AG04450 (cell line): ENCODE measurements around the gene MSI2. TPM values are rescaled to one million over a fixed set of nuclear protein-coding genes. Genes with fewer than 3 reads are reported as not detected.

ENCODE experiments used
- CTCF ChIA-PET: fragments of 300-600, 350-600 bp; formaldehyde crosslinking; extraction: SDS; loops from one replicate; lab custom pipeline; 2022; ENCODE audit warnings: antibody characterized with exemption, inconsistent platforms; lab: Charles Lee
- POLR2A ChIA-PET: fragments of 350-600 bp; formaldehyde crosslinking; extraction: SDS; loops from one replicate; lab custom pipeline; 2021; ENCODE audit warnings: antibody characterized with exemption, inconsistent platforms; lab: Yijun Ruan, JAX
- DNase-seq: peaks from one replicate; pipeline ENCODE4 v3.0.0-alpha.2; 2011; ENCODE audit warnings: low read depth, low spot score
- H3K27ac ChIP-seq: one replicate; pipeline ENCODE4 v1.5.1; 2012; ENCODE audit warnings: low read depth, low read length, control low read depth
- H3K27me3 ChIP-seq: one replicate; pipeline ENCODE4 v1.6.0; 2012; ENCODE audit warnings: low read length; ENCODE audit not compliant: control insufficient read depth, insufficient read depth
- H3K4me3 ChIP-seq: 2 replicates; pipeline ENCODE4 v1.5.1; 2011; ENCODE audit warnings: mild to moderate bottlenecking, low read depth, low read length, control low read depth
- H3K9me3 ChIP-seq: 2 replicates; pipeline ENCODE4 v1.5.1; 2012; ENCODE audit warnings: low read length; ENCODE audit not compliant: control insufficient read depth, insufficient read depth
- polyA plus RNA-seq: library from polyadenylated mRNA; depleted of rRNA; stranded (reverse); fragments of >200 nt; gene quantifications from 2 replicates; pipeline ENCODE4 v1.2.3, GENCODE V29; 2011
- TF ChIP-seq, protein P1 (sequence below): IDR thresholded peaks from 2 replicates; pipeline ENCODE4 v1.5.1; 2011; ENCODE audit warnings: low read depth, low read length, control low read depth, inconsistent platforms

The MSI2 gene
- polyA plus RNA-seq, 1 experiment, result 26.2 TPM

DNA sequence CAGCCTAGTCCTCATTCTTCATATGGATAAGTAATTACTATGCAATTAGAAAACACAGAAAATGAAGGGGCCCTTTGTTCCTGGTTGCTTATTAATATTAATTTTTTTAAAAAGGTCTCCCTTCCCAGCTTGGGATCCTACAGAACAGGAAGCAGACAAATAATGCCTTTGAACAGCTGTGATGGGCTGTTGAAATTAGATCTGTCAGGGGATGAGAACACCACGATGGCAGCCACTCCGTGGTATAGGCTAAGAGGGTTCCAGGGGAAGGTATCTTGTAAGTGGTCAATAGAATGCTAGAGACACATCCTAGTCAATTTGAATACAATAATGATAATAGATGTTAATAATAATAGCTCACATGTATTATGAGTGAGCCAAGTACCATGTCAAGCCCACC is 405.7 kb downstream of the MSI2 start:
- H3K27ac ChIP-seq, result peak overlapping the region; percentile 90
- no peak for DNase-seq
- POLR2A ChIA-PET, result interaction anchor here (1.2 kb wide), 1 partner anchor 39 kb away, joined by 4 read pairs; no protein-coding TSS in a partner anchor
- H3K9me3 ChIP-seq, result no peaks in the 10 kb centered on the region
- H3K27me3 ChIP-seq, result no peaks in the 10 kb centered on the region
- CTCF ChIA-PET, result interaction anchor here (0.7 to 8.0 kb wide), 4 partner anchors 9 to 418 kb away, joined by 3 to 80 read pairs (median 45); no protein-coding TSS in a partner anchor
- TF ChIP-seq, protein P1, sequence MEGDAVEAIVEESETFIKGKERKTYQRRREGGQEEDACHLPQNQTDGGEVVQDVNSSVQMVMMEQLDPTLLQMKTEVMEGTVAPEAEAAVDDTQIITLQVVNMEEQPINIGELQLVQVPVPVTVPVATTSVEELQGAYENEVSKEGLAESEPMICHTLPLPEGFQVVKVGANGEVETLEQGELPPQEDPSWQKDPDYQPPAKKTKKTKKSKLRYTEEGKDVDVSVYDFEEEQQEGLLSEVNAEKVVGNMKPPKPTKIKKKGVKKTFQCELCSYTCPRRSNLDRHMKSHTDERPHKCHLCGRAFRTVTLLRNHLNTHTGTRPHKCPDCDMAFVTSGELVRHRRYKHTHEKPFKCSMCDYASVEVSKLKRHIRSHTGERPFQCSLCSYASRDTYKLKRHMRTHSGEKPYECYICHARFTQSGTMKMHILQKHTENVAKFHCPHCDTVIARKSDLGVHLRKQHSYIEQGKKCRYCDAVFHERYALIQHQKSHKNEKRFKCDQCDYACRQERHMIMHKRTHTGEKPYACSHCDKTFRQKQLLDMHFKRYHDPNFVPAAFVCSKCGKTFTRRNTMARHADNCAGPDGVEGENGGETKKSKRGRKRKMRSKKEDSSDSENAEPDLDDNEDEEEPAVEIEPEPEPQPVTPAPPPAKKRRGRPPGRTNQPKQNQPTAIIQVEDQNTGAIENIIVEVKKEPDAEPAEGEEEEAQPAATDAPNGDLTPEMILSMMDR, result no peak
- H3K4me3 ChIP-seq, result no peak overlapping the region

DNA sequence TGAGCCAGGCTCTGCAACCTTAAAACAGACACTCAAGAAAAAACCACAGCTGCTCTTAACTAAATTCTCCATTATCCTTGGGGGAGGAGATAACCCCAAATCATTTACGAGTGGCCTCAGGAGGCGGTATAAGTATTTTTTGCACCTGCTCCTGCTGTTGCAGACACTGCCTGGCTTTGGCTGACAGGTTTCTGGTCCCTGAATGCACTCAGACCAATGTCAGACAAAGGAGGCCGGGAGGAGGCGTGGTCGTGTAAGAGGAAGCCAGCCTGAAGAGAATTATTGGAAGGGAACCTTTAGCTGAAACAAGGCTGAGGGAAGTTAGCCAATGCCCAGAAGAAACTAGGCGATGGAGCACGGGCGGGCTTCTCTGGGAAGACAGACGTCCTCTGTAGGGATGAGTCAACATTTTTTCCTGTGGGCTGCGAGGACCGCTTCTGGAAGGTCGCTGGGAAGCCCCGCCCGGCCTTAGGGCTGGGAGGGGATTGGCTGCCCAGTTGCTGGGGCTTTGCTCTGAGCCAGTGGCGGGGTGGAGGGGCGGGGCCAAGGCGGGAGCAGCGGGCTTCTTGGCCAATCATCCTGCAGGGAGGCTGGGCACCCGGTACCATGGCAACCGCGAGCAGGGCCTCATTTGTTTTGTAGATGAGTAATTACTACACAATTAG is 406.5 kb downstream of the MSI2 start:
- TF ChIP-seq, protein P1, result no peak
- ChIA-PET POLR2A (interaction anchor here (0.6 to 1.2 kb wide), 2 partner anchors 40 to 383 kb away, joined by 4 read pairs; no protein-coding TSS in a partner anchor), CTCF (interaction anchor here (0.7 to 8.0 kb wide), 6 partner anchors 9 to 419 kb away, joined by 3 to 80 read pairs (median 20); no protein-coding TSS in a partner anchor)
- H3K4me3 ChIP-seq, result peak overlapping the region; percentile 41
- H3K27ac ChIP-seq, result peak overlapping the region; percentile 93
- no peaks in the 10 kb centered on the region for H3K9me3 ChIP-seq
- H3K27me3 ChIP-seq, result no peaks in the 10 kb centered on the region
- DNase-seq, result peak; percentile 98

DNA sequence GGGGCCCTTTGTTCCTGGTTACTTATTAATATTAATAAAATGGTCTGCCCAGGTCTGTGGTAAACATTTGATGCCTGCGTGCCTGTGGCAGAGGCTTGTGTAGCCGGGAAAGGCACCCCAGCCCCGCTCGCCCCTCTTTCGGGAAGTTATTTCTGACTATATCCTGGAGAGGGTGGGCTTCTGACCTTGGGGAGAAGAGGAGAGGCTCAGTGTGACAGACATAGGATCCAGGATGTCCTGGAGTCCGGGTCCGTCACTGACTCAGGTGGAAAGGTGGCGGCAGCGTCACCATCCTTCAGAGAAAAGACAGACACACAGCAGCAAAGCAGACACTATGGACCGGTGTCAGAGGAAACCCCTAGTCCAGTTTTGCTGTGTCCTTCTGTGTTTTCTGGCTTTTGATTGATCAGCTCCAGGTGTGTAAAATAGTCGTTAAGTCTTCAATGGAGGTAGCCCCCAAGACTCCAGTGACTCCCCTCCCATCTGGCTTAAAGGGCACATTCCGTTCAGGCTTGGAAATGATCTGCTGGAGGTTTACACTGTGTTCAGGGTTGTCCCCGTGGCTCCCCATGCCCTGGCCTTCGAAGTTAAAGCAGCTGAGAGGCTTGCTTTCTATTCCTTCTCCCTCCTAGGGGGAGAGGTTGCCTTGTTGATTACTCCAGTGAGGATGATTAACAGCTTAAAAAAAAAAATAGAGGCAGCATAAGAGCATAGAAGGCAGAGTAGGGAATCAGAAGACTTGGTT is 407.2 kb downstream of the MSI2 start:
- no peak for DNase-seq
- no peak overlapping the region for H3K4me3 ChIP-seq
- peak overlapping the region; percentile 93 for H3K27ac ChIP-seq
- no peaks in the 10 kb centered on the region for H3K9me3 ChIP-seq
- H3K27me3 ChIP-seq, result no peaks in the 10 kb centered on the region
- CTCF ChIA-PET, result interaction anchor here (1.0 to 8.0 kb wide), 6 partner anchors 8 to 420 kb away, joined by 3 to 80 read pairs (median 20); no protein-coding TSS in a partner anchor
- POLR2A ChIA-PET, result interaction anchor here (0.6 kb wide), 1 partner anchor 383 kb away, joined by 4 read pairs; no protein-coding TSS in a partner anchor
- TF ChIP-seq, protein P1, result no peak

DNA sequence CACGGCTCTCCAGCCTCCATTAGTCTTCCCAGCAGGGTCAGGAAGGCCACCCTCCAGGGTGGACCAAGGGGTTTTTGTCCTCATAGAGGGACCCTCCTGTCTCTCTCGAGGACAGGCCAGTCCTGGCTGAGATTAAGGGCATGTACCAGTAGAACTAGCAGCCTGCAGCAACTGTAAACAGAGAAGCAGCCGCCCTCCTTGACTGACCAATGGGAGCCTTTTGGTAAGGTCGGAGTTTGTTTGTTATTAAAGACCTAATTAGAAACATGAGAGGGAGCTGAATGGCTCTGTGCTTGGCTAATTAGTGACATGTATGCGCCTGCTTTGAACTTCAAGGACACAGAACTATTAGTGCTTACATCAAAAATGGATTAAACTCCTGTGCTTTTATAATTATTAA is 408.8 kb downstream of the MSI2 start:
- no peaks in the 10 kb centered on the region for H3K9me3 ChIP-seq
- H3K27ac ChIP-seq, result no peak overlapping the region
- DNase-seq, result no peak
- TF ChIP-seq, protein P1, result no peak
- no peaks in the 10 kb centered on the region for H3K27me3 ChIP-seq
- ChIA-PET CTCF (interaction anchor here (0.6 to 8.0 kb wide), 5 partner anchors 67 to 1046 kb away, joined by 3 to 53 read pairs (median 3); no protein-coding TSS in a partner anchor), POLR2A (no interaction called here)
- no peak overlapping the region for H3K4me3 ChIP-seq
